DMS53 treated with DMSO at 0.1 percent for 48 hours (cell line): ENCODE measurements around the gene RBM8A.
"Not testable (repeated sequence)": the region's sequence is repeated elsewhere in the genome, so short reads cannot be mapped to it uniquely, and the experiment has no call there.

ENCODE experiments used
- DNase-seq: peaks from one replicate; lab custom pipeline; 2025; ENCODE audit not compliant: unreplicated experiment; lab: John Stamatoyannopoulos, UW

RBM8A gene

GRCh38 chr1:145956781-145957442, 29.6 kb upstream of the RBM8A start:
- DNase-seq, result no peak

DNA sequence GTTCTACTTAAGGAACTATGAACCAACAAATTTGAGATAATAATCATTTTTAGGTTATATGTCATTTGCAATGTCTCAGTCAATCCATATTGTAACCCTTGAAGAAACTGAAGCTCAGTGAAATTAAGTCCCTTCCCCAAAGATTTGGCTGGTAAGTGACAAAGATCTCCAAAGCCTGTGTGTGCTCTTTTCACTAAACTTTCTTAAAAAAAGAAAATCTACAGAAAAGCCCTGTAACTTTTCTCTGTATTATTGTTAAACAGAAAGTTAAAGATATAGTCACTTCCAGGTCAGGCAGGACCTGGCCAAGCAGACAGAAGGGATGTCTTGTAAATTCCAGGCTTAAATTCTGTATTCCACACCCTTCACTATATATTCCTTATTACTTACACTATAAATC, 29.1 kb upstream of the RBM8A start:
- no peak for DNase-seq

- DNase-seq, result no peak
These were observed 28.2 kb upstream of the RBM8A start for GRCh38 chr1:145955436-145955835.

- no peak for DNase-seq
These were observed 26.6 kb upstream of the RBM8A start for GRCh38 chr1:145953861-145954260.

DNA sequence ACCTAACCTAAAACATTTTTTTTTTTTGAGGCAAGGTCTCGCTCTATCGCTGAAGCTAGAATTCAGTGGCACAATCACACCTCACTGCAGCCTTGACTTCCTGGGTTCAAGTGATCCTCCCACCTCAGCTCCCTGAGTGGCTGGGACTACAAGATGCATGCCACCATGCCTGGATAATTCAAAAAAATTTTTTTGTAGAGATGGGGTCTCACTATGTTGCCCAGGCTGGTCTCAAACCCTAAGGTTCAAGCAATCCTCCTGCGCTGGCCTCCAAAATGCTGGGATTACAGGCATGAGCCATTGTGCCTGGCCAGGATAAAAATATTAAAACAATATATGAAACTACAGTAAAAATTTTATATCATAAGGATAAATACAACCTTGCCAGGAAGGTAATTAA, 25.6 kb upstream of the RBM8A start:
- DNase-seq, result no peak

DNA sequence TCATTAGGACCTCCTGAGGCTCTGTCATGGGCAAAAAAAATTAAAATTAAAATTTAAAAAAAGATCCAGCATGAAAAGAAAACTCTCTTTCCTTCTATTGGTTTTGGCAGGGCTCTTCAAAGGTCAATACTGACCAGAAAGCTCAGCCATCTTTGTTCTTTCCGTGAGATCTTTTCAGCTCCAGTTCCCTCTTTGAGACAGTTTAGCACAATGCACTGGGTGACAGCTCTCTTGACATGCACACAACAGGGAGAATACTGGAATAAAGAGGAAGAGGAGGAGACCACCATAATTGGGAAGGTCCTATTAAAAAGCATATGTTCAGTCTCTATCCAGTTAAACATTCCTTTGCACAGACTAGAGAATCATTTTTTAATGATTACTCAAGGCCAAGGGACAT, 24.2 kb upstream of the RBM8A start:
- DNase-seq, result no peak

GRCh38 chr1:145949219-145949618, 21.9 kb upstream of the RBM8A start:
- DNase-seq, result no peak

- no peak for DNase-seq
These were observed 20.3 kb upstream of the RBM8A start for GRCh38 chr1:145947551-145947950.

GRCh38 chr1:145946477-145946986, 19.2 kb upstream of the RBM8A start:
- no peak for DNase-seq

- DNase-seq, result no peak
These were observed 17.2 kb upstream of the RBM8A start for GRCh38 chr1:145944532-145944931.

DNA sequence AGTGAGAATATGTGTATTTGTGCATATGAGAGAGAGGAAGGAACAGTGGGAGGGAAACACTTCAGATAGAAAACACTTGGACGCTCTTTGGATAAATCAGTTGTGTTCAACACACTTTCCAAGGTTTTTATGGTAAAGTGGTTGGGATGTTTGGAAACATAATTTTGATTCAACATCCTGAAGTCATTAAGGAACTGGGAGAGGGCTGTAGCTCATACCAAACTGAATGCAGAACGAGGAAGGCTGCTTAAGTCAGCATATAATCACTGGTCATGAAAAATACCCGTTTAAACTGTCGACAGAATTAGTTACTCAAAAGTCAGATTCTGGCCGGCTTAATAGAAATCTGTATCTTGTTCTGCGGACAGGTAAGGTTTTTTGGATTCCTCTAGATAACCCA, 15.6 kb upstream of the RBM8A start:
- no peak for DNase-seq

- no peak for DNase-seq
These were observed 15.1 kb upstream of the RBM8A start for GRCh38 chr1:145942405-145942804.

GRCh38 chr1:145937436-145937835, 10.2 kb upstream of the RBM8A start:
- DNase-seq, result no peak

DNA sequence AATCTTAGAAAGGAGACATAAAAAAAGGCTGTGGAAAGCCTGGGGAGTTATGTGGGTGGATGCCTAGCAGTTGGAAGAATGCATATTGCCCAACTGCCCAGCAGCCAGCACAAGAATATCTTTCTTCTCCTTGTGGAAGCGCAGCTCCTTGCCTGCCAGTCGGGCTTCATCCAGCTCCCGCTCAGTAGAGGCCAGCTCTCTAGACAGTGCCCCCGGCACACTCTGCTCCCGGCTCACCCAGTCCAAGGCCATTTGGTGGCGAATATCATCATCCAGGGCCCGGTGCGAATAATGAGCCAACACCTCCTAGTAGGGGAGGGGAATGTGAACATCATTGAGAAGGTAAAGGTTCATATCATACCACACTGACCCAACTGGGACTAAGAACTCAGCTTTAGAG, 9.0 kb upstream of the RBM8A start:
- DNase-seq, result no peak

DNA sequence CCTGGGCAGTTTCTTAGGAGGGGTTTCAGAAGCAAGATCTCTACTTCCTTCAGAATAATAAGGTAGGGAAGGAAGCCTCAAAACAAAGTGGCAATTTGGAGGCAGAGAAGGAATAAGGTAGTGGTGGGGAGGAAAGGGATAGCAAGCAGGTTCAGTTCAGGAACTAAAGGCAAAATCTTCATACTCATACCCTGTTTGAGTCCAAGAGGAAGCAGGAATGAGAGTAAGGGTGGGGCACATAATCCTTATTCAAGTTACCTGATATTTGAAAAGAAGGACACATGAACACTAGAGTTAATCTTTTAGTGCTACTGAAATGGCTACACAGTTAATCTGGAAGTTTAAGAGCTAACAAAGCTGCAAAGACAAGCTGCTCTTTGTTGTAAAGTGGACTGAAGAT, 8.4 kb upstream of the RBM8A start:
- no peak for DNase-seq

DNA sequence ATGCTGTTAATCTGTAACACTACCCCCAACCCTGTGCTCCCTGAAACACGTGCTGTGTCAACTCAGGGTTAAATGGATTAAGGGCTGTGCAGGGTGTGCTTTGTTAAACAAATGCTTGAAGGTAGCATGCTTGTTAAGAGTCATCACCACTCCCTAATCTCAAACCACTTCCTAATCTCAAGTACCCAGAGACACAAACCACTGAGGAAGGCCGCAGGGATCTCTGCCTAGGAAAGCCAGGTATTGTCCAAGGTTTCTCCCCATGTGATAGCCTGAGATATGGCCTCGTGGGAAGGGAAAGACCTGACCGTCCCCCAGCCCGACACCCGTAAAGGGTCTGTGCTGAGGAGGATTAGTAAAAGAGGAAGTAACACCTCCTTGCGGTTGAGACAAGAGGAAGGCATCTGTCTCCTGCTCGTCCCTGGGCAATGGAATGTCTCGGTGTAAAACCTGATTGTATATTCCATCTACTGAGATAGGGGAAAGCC, 5.3 kb upstream of the RBM8A start:
- DNase-seq, result not testable (repeated sequence)

DNA sequence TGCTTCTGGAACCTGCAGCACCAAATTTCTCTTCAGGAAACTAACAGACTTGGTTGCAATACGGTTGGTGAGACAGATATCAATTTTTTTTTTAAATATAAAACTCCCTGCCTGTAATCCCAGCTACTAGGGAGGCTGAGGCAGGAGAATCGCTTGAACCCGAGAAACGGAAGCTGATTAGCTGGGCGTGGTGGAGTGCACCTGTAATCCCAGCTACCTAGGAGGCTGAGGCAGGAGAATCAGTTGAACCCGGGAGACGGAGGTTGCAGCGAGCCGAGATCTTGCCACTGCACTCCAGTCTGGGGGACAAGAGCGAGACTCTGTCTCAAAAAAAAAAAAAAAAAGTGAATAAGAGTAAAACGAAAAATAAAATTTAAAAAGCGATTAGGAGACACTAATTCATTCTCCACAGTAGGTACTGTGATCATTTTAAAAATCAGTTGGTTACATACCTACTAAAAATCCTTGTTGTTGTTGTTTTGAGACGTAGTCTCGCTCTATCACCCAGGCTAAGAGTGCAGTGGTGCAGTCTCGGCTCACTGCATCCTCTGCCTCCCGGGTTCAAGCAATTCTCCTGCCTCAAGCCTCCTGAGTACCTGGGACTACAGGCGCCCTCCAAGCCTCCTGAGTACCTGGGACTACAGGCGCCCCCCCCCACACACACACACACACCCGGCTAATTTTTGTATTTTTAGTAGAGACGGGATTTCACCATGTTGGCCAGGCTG, 796 bp upstream of the RBM8A start:
- no peak for DNase-seq

- no peak for DNase-seq
These were observed 610 bp downstream of the RBM8A start for GRCh38 chr1:145926686-145927062.

- no peak for DNase-seq
These were observed 5.0 kb downstream of the RBM8A start for GRCh38 chr1:145922266-145922665.

DNA sequence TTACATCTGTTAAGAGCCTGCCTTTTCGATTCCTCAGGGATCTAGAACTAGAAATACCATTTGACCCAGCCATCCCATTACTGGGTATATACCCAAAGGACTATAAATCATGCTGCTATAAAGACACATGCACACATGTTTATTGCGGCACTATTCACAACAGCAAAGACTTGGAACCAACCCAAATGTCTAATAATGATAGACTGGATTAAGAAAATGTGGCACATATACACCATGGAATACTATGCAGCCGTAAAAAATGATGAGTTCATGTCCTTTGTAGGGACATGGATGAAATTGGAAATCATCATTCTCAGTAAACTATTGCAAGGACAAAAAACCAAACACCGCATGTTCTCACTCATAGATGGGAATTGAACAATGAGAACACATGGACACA, 7.0 kb downstream of the RBM8A start:
- DNase-seq, result not testable (repeated sequence)

DNA sequence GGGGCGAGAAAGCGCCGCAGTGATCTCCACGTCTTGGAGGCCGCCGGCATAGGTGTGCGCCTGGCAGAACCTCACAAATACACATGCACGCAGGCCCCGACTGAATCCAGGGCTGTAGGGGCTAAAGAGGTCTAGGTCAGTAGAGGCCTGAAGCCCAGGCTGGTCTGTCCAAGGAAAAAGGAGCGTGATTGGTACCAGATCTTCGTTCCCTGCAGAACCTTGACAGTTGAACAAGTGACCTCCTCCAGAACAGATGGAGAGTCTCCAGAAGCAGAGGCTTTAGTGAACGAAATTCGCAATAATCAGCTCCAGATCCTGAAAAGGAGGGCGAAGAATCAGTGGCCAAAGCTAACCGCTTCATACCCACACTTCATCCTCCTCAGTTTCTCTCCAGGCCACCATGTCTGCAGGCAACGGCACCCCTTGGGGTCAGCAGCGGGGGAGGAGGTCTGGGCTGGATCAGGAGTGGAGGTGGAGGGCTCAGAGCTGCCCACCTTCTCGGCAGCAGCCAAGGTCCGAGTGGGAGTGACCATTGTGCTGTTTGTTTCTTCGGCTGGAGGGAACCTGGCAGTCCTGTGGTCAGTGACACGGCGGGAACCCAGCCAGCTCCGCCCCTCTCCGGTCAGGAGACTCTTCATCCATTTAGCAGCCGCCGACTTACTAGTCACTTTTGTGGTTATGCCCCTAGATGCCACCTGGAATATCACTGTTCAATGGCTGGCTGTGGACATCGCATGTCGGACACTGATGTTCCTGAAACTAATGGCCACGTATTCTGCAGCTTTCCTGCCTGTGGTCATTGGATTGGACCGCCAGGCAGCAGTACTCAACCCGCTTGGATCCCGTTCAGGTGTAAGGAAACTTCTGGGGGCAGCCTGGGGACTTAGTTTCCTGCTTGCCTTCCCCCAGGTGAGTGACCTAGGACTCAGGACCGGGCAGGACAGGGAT, 8.0 kb downstream of the RBM8A start:
- peak; percentile 43 for DNase-seq
